ENCODE measurements around the gene CHSY3. TPM values are rescaled to one million over a fixed set of nuclear protein-coding genes. Genes with fewer than 3 reads are reported as not detected.

The CHSY3 gene
- polyA plus RNA-seq, 3 donors: not detected

- no peak for TF ChIP-seq CTCF (IDR thresholded peaks at IDR 0.05)
- Histone ChIP-seq H3K4me2 (replicated peaks; ENCODE audit: extremely low read depth, low read length, poor library complexity, severe bottlenecking) (no peak overlapping the region), H3K9me3 (replicated peaks in 1 of 2; ENCODE audit: control insufficient read depth in 1 of 2, insufficient read depth in 1 of 2, low read length in 2 of 2) (peaks cover 0 to 4% of the 10 kb centered on the region in 2 donors), H4K20me1 (ENCODE audit: insufficient read depth, low read length) (no peaks in the 10 kb centered on the region), H3K9ac (ENCODE audit: insufficient read depth, low read length, poor library complexity, severe bottlenecking) (no peak overlapping the region), H2AFZ (ENCODE audit: insufficient read depth, low read depth, low read length, poor library complexity, severe bottlenecking) (no peak overlapping the region), H3K36me3 (replicated peaks in 1 of 2; ENCODE audit: control insufficient read depth in 1 of 2, insufficient read depth in 2 of 2, low read length in 2 of 2) (no peaks in the 10 kb centered on the region), H3K27me3 (ENCODE audit: control insufficient read depth in 2 of 2, insufficient read depth in 2 of 2, low read length in 2 of 2) (no peaks in the 10 kb centered on the region), H3K27ac (ENCODE audit: low read depth in 1 of 2, low read length in 2 of 2) (no peak overlapping the region), H3K4me1 (ENCODE audit: control insufficient read depth in 1 of 2, insufficient read depth in 2 of 2, low read length in 2 of 2) (no peaks in the 10 kb centered on the region), H3K4me3 (replicated peaks in 1 of 3; ENCODE audit: low read depth in 2 of 3, low read length in 3 of 3) (no peak overlapping the region), H3K79me2 (ENCODE audit: insufficient read depth, low read length) (no peaks in the 10 kb centered on the region)
- Mint-ChIP-seq H3K4me1 (no peaks in the 10 kb centered on the region), H3K27me3 (ENCODE audit: low read depth in 3 of 3) (peaks cover 0 to 2% (median 0%) of the 10 kb centered on the region in 3 donors), H3K4me3 (no peak overlapping the region), H3K9me3 (peaks cover 2 to 8% (median 4%) of the 10 kb centered on the region in 7 donors), H3K27ac (no peak overlapping the region), H3K36me3 (no peaks in the 10 kb centered on the region)
- WGBS (ENCODE audit: insufficient coverage): no CpG with 5 or more reads among the region's 4 CpGs
- DNase-seq: no peak
- intact Hi-C loops (cut with micrococcal nuclease): no loop called here
Measured at GRCh38 chr5:130227699-130228098, 323.4 kb downstream of the CHSY3 start.

- Mint-ChIP-seq H3K9me3 (peaks cover 0 to 4% (median 0%) of the 10 kb centered on the region in 7 donors), H3K4me1 (no peaks in the 10 kb centered on the region)
Measured at GRCh38 chr5:130231786-130232185, 327.5 kb downstream of the CHSY3 start.

More at GRCh38 chr5:130231786-130232185, 327.5 kb downstream of the CHSY3 start:
- Histone ChIP-seq H3K9me3 (replicated peaks in 1 of 2; ENCODE audit: control insufficient read depth in 1 of 2, insufficient read depth in 1 of 2, low read length in 2 of 2) (peaks cover 0 to 4% of the 10 kb centered on the region in 2 donors), H3K4me1 (ENCODE audit: control insufficient read depth in 1 of 2, insufficient read depth in 2 of 2, low read length in 2 of 2) (no peaks in the 10 kb centered on the region), H4K20me1 (ENCODE audit: insufficient read depth, low read length) (no peaks in the 10 kb centered on the region), H3K79me2 (ENCODE audit: insufficient read depth, low read length) (no peaks in the 10 kb centered on the region), H2AFZ (ENCODE audit: insufficient read depth, low read depth, low read length, poor library complexity, severe bottlenecking) (no peak overlapping the region), H3K27ac (ENCODE audit: low read depth in 1 of 2, low read length in 2 of 2) (no peak overlapping the region), H3K4me2 (replicated peaks; ENCODE audit: extremely low read depth, low read length, poor library complexity, severe bottlenecking) (no peak overlapping the region), H3K36me3 (replicated peaks in 1 of 2; ENCODE audit: control insufficient read depth in 1 of 2, insufficient read depth in 2 of 2, low read length in 2 of 2) (no peaks in the 10 kb centered on the region), H3K4me3 (replicated peaks in 1 of 3; ENCODE audit: low read depth in 2 of 3, low read length in 3 of 3) (no peak overlapping the region), H3K9ac (ENCODE audit: insufficient read depth, low read length, poor library complexity, severe bottlenecking) (no peak overlapping the region), H3K27me3 (ENCODE audit: control insufficient read depth in 2 of 2, insufficient read depth in 2 of 2, low read length in 2 of 2) (no peaks in the 10 kb centered on the region)
- no CpG with 5 or more reads among the region's 1 CpG for WGBS (ENCODE audit: insufficient coverage)
- Mint-ChIP-seq H3K36me3 (no peaks in the 10 kb centered on the region), H3K27ac (no peak overlapping the region), H3K27me3 (ENCODE audit: low read depth in 3 of 3) (no peaks in the 10 kb centered on the region), H3K4me3 (no peak overlapping the region)
- DNase-seq: no peak
- TF ChIP-seq CTCF (IDR thresholded peaks at IDR 0.05): no peak
- intact Hi-C loops (cut with micrococcal nuclease): no loop called here
